HCT116 (cell line): ENCODE data around the gene WDR38. TPM values are rescaled to one million over a fixed set of nuclear protein-coding genes. Genes with fewer than 3 reads are reported as not detected.

Source experiments
- ATAC-seq: fragments of 200-7000 bp; cut with Tn5 transposase; 2 replicates; pipeline ENCODE4 v1.9.1; 2020; ENCODE audit warnings: mild to moderate bottlenecking, moderate library complexity
- BruUV-seq: library from RNA; stranded (reverse); fragments of 400-500 nt; replicated peaks from 2 replicates; lab custom pipeline; 2021; lab: Mats Ljungman, UMichigan
- CTCF ChIA-PET: fragments of 300-600 bp; sonication (Branson Sonifier 250); formaldehyde crosslinking; loops from one replicate; lab custom pipeline; 2021; ENCODE audit warnings: antibody characterized with exemption; lab: Charles Lee
- POLR2A ChIA-PET: fragments of 300-600, 350-600 bp; sonication (Branson Sonifier 250); formaldehyde crosslinking; loops from one replicate; lab custom pipeline; 2021; ENCODE audit warnings: antibody characterized with exemption; lab: Charles Lee
- RAD21 ChIA-PET, 2 experiments: fragments of 300-600 bp; sonication (Branson Sonifier 250); formaldehyde crosslinking; loops; one replicate each; lab custom pipeline; 2023; ENCODE audit warnings: low total read pairs in 2 of 2; ENCODE audit not compliant: uncharacterized antibody in 2 of 2, unreplicated experiment in 2 of 2, low non-redundant PET in 1 of 2; lab: Charles Lee
- DNase-seq: peaks from one replicate; pipeline ENCODE4 v3.0.0-alpha.2; 2010; ENCODE audit warnings: low read depth, low spot score
- H2AFZ ChIP-seq: fragments of 200-600 bp; shearing (Covaris generic), sonication (generic); 2 replicates; pipeline ENCODE4 v1.6.1; 2017; ENCODE audit warnings: low read depth, mixed run types, mixed read lengths, antibody characterized with exemption, low read length; ENCODE audit not compliant: poor library complexity, severe bottlenecking
- H3K27ac ChIP-seq: 2 replicates; pipeline ENCODE4 v1.5.1; 2012; ENCODE audit warnings: low read depth, low read length
- H3K27me3 ChIP-seq: fragments of 200-600 bp; sonication (generic); 2 replicates; pipeline ENCODE4 v1.6.1; 2016; ENCODE audit warnings: mixed run types, low read length, mixed read lengths; ENCODE audit not compliant: insufficient read depth
- H3K36me3 ChIP-seq, 2 experiments: fragments of 200-500 bp in 1 of 2; fragments of 200-600 bp in 1 of 2; sonication (Bioruptor generic) in 1 of 2; sonication (generic) in 1 of 2; 2 replicates each; pipeline versions ENCODE4 v1.5.1 to v1.6.1; 2014 to 2016; ENCODE audit warnings: low read length in 2 of 2, inconsistent platforms in 1 of 2, mixed read lengths in 1 of 2, mixed run types in 1 of 2; ENCODE audit not compliant: insufficient read depth in 2 of 2, control insufficient read depth in 1 of 2
- H3K4me1 ChIP-seq, 2 experiments: fragments of 200-600 bp in 1 of 2; sonication (generic) in 1 of 2; 2 replicates each; pipeline versions ENCODE4 v1.5.1 to v1.6.1; 2012 to 2017; ENCODE audit warnings: low read length in 2 of 2, inconsistent platforms in 1 of 2, mild to moderate bottlenecking in 1 of 2, mixed read lengths in 1 of 2, mixed run types in 1 of 2, moderate library complexity in 1 of 2; ENCODE audit not compliant: insufficient read depth in 2 of 2, control insufficient read depth in 1 of 2
- H3K4me2 ChIP-seq: fragments of 200-600 bp; sonication (generic); 2 replicates; pipeline ENCODE4 v1.6.1; 2017; ENCODE audit warnings: mixed run types, low read length, mixed read lengths
- H3K4me3 ChIP-seq, 2 experiments: fragments of 200-600 bp in 1 of 2; sonication (generic) in 1 of 2; replicated peaks in 1 of 2; 2 replicates each; pipeline ENCODE4 v1.5.1; 2011 to 2016; ENCODE audit warnings: low read length in 2 of 2, control low read depth in 1 of 2, low read depth in 1 of 2, mild to moderate bottlenecking in 1 of 2, mixed read lengths in 1 of 2, mixed run types in 1 of 2
- H3K79me2 ChIP-seq: fragments of 200-600 bp; sonication (generic); 2 replicates; pipeline ENCODE4 v1.6.1; 2017; ENCODE audit warnings: mild to moderate bottlenecking, mixed run types, low read length, moderate library complexity, mixed read lengths; ENCODE audit not compliant: insufficient read depth
- H3K9ac ChIP-seq: fragments of 200-600 bp; sonication (generic); 2 replicates; pipeline ENCODE4 v1.6.1; 2016; ENCODE audit warnings: low read length, mixed read lengths
- H3K9me2 ChIP-seq: fragments of 200-600 bp; sonication (generic), shearing (Covaris generic); 2 replicates; pipeline ENCODE4 v1.6.1; 2017; ENCODE audit warnings: mixed run types, mild to moderate bottlenecking, moderate library complexity; ENCODE audit not compliant: insufficient read depth
- H3K9me3 ChIP-seq, 2 experiments: fragments of 200-500 bp in 1 of 2; fragments of 200-600 bp in 1 of 2; sonication (Bioruptor generic) in 1 of 2; sonication (generic) in 1 of 2; 2 replicates each; pipeline ENCODE4 v1.6.1; 2014 to 2017; ENCODE audit warnings: low read length in 2 of 2, mixed read lengths in 2 of 2, inconsistent platforms in 1 of 2, low read depth in 1 of 2, mild to moderate bottlenecking in 1 of 2, mixed run types in 1 of 2, moderate library complexity in 1 of 2; ENCODE audit not compliant: control insufficient read depth in 1 of 2, insufficient read depth in 1 of 2
- H4K20me1 ChIP-seq: fragments of 200-600 bp; sonication (generic), shearing (Covaris generic); 2 replicates; pipeline ENCODE4 v1.6.1; 2017; ENCODE audit warnings: mixed run types, mild to moderate bottlenecking, moderate library complexity; ENCODE audit not compliant: insufficient read depth
- ATF3 ChIP-seq: IDR thresholded peaks from 2 replicates; pipeline ENCODE4 v1.6.1; 2012
- CEBPB ChIP-seq: IDR thresholded peaks from 2 replicates; pipeline ENCODE4 v1.6.1; 2012; ENCODE audit warnings: low read depth
- MAX ChIP-seq: IDR thresholded peaks from 2 replicates; pipeline ENCODE4 v1.6.1; 2012
- POLR2AphosphoS5 ChIP-seq: IDR thresholded peaks from 2 replicates; pipeline ENCODE4 v1.6.1; 2011; ENCODE audit warnings: mild to moderate bottlenecking, low read depth, low read length, moderate library complexity
- RAD21 ChIP-seq: IDR thresholded peaks from 2 replicates; pipeline ENCODE4 v1.6.1; 2012; ENCODE audit warnings: low read depth, mild to moderate bottlenecking
- SIN3A ChIP-seq: IDR thresholded peaks from 2 replicates; pipeline ENCODE4 v1.6.1; 2012; ENCODE audit warnings: low read depth
- SP1 ChIP-seq: IDR thresholded peaks from 2 replicates; pipeline ENCODE4 v1.6.1; 2012; ENCODE audit warnings: low read depth
- SRF ChIP-seq: IDR thresholded peaks from 2 replicates; pipeline ENCODE4 v1.6.1; 2012; ENCODE audit warnings: low read depth
- TCF7L2 ChIP-seq: IDR thresholded peaks from 2 replicates; pipeline ENCODE4 v1.7.0; 2011; ENCODE audit warnings: borderline replicate concordance, inconsistent platforms; ENCODE audit not compliant: insufficient read depth, insufficient read length; ENCODE audit errors: extremely low read depth
- ZBTB33 ChIP-seq: IDR thresholded peaks from 2 replicates; pipeline ENCODE4 v1.6.1; 2011; ENCODE audit warnings: mild to moderate bottlenecking, low read length, moderate library complexity; ENCODE audit not compliant: insufficient replicate concordance; ENCODE audit errors: extremely low read depth
- ZNF274 ChIP-seq: fragments of 200-500 bp; sonication (Bioruptor generic); IDR thresholded peaks from 2 replicates; pipeline ENCODE4 v1.6.1; 2014; ENCODE audit warnings: mild to moderate bottlenecking, low read depth, low read length, inconsistent platforms
- intact Hi-C: fragments of 100-400 bp; cut with micrococcal nuclease; formaldehyde crosslinking; loops from 2 replicates; pipeline ENCODE4 v1.10.0; 2022
- total RNA-seq: library from RNA; stranded (reverse); gene quantifications from one replicate; pipeline ENCODE4 v1.2.1, GENCODE V29; 2021; ENCODE audit not compliant: unreplicated experiment

The WDR38 gene
- total RNA-seq, 1 experiment from 2014 or later, result not detected

GRCh38 chr9:124834591-124834990 lies 18.7 kb upstream of the WDR38 start:
- no peaks in the 10 kb centered on the region for H3K9me2 ChIP-seq
- peak overlapping the region; percentile 21 to 51 for H3K4me3 ChIP-seq
- H3K27me3 ChIP-seq, result no peaks in the 10 kb centered on the region
- H2AFZ ChIP-seq, result peak overlapping the region; percentile 81
- H3K4me1 ChIP-seq, result peaks cover 38 to 49% of the 10 kb centered on the region in 2 experiments
- ChIA-PET CTCF (interaction anchor here (0.7 to 2.3 kb wide), 6 partner anchors 18 to 62 kb away, joined by 3 to 12 read pairs (median 4); partner anchors contain the start of gene WDR38), POLR2A (interaction anchor here (0.7 to 2.3 kb wide), 4 partner anchors 15 to 407 kb away, joined by 4 to 8 read pairs (median 6); partner anchors contain the start of genes ARPC5L and HSPA5)
- no peaks in the 10 kb centered on the region for H3K79me2 ChIP-seq
- ATAC-seq, result peak; percentile 79
- TF ChIP-seq TCF7L2 (peak; percentile 81), ATF3 (no peak), RAD21 (no peak), SRF (no peak), ZNF274 (no peak), MAX (no peak), SP1 (no peak), POLR2AphosphoS5 (peak; percentile 39; the same call in 1 of the 2 replicates), ZBTB33 (peak; percentile 29), SIN3A (no peak), CEBPB (no peak)
- TF ChIP-seq, all 23 proteins: peak for 3
- Histone ChIP-seq H3K4me2 (peak overlapping the region; percentile 88), H3K27ac (peak overlapping the region; percentile 68), H3K9me3 (no peaks in the 10 kb centered on the region), H3K9ac (peak overlapping the region; percentile 59), H4K20me1 (no peaks in the 10 kb centered on the region), H3K36me3 (no peaks in the 10 kb centered on the region)
- intact Hi-C loops, result no loop called here
- RAD21 ChIA-PET, result interaction anchor here in 1 of 2 experiments (0.8 kb wide), 1 partner anchor 18 kb away, joined by 3 read pairs; the partner anchor contains the start of gene WDR38
- DNase-seq, result peak; percentile 84
- no TSS peak for BruUV-seq
